H4 (cell line): Measurements from ENCODE around the gene FAM9A. TPM values are rescaled to one million over a fixed set of nuclear protein-coding genes. Genes with fewer than 3 reads are reported as not detected.
A peak's percentile ranks its signal among the peaks of the same experiment; 100 is the strongest.

Source experiments
- DNase-seq: peaks from one replicate; pipeline ENCODE4 v3.0.0-alpha.2; 2015; ENCODE audit warnings: low spot score
- total RNA-seq: library from RNA; depleted of rRNA; stranded (reverse); fragments of >200 nt; shearing (Covaris generic); gene quantifications from 2 replicates; pipeline ENCODE4 v1.2.3, GENCODE V29; 2014; rRNA removed

The FAM9A gene
- total RNA-seq: not detected in 2 replicates

DNA sequence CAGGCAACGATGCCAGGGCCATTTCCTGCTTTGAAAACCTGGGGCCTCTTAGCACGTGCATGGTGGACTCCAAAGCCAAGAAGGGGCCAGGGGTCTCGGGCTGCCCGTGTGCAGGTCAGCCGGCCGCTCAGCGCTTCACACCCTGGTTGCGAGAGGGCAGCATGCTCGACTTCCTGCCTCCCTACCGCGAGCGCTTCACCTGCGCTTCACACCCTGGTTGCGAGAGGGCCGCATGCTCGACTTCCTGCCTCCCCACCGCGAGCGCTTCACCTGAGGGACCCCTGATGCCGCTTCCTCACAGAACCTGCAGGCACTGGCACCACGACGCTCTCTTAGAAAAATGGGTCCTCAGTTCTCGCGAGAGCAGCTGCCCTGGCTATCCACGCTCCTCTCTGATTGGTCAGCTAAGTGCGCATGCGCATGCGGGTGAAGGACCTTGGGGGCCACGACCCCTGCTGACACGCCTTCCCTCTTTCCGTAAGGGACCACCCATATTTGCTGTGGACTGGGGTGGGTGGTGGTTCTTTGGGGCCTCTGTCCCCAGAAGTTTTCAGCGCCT, at the start of gene FAM9A:
FAM9A (minus strand) TSS at position 343 of the 559 bp plus-strand sequence. CDS start 1,212 bp downstream, outside the sequence.
- no peak for DNase-seq

- DNase-seq: no peak
Measured at GRCh38 chrX:8850478-8850877, 49.3 kb upstream of the FAM9A start.

GRCh38 chrX:8849945-8850344, 48.8 kb upstream of the FAM9A start:
- no peak for DNase-seq

DNA sequence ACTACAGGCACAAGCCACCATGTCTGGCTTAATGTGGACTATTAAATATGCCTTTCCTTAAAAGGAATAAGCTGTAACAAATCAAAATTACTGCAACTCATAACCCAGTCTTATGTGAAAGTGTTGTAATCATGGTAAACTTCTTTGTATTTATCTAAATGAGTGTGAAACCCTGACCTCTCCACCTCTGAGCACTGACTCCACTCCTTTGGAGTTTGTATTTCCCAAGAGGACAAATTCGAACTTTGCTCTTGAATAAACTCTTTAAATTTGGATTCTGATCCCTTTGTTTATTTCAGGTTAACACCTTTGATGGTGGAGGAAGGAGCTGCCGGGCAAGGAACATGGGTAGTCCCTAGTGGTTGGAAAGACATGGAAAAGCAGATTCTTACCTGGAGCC, 48.3 kb upstream of the FAM9A start:
- no peak for DNase-seq

DNA sequence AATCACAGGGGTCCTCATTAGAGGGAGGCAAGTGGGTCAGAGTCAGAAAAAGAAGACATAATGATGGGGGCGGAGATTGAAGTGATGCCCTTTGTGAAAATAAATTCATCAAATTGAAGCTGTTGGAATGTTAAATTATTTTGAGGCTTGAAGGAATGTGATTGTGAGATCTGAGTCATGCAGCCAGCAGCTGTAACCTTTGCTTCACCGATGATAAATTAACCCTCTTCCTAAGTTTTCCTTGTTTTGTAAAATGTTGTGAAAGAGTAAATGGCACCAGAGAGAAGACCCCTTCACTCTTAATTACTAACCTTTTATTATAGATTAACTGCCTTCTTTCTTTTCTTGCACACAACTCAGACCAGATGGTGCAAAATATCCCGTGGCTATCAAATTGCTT, 47.7 kb upstream of the FAM9A start:
- DNase-seq: no peak

GRCh38 chrX:8848441-8848840, 47.3 kb upstream of the FAM9A start:
- no peak for DNase-seq

- no peak for DNase-seq
Measured at GRCh38 chrX:8847360-8847759, 46.2 kb upstream of the FAM9A start.

DNA sequence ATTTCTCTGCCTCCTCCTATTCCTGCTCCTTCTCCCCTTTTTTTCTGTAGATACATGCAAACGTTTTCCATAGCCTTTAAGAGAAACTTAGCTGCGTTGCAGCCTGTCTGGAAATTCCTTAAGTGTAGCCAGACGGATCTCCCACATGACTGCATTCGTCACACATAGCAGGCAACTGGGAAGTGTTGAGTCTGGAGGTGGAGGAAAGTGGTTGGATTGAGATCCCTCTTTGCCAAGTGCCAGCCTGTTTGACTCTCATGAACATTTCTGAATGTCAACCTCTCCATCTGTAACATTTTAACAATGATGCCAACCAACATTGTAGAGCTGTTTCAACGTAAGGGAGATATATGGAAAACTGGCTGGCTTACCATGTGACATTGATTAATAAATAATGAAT, 45.1 kb upstream of the FAM9A start:
- DNase-seq: no peak

GRCh38 chrX:8845469-8845868, 44.3 kb upstream of the FAM9A start:
- DNase-seq: no peak

DNA sequence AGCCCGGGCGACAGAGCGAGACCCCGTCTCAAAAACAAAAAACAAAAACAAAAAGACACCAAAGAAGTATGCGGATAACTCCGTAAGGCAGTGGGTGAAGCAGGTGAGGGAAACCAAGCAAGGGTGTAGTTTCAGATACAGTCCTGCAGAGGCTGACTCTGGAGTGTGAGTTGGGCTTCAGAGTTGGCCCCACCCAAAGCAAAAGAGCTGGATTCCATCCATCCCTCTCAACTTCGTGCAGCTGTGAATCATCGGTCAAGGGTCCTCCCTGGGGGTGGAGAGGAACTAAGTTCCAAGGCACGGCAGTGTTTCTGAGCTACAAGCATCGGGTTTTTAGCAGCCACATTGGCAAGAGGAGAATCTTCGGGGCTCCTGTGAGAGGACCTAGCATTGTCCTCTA, 43.9 kb upstream of the FAM9A start:
- DNase-seq: peak; percentile 69

DNA sequence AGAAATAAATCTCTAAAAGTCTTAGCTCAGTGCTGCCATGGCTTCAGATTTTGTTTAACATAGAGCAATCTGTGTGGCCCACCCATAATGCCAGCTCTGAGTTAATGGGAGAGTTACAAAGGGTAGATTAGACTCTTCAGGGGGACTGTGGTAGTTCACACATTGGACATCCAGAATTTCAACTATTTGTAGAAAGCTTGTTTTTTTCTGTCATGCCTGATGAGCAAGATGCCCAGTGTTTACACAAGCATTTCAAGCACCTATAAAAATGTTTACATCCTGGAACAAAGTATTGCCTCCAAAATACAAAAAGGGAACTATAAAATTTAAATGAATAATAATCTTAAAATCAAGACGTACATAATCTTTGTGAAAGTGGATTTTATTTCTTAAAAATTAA, 43.0 kb upstream of the FAM9A start:
- no peak for DNase-seq

DNA sequence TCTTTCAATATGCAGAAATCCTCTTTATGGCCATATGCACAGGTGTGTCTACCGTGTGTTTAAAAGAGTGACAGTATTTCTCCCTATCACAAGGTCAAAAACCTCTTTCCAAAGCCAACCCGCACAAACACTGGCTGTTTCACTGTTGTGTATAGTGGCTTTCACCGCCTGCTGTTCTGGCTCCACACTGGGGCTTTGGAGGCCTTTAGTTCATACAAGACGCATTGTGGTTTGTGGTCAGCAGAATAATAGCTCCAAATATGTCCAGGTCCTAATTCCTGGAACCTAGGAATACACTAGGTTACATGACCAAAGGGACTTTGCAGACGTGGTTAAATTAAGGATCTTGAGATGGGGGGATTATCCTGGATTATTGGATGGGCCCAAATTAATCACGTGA, 40.7 kb upstream of the FAM9A start:
- peak; percentile 70 for DNase-seq

DNA sequence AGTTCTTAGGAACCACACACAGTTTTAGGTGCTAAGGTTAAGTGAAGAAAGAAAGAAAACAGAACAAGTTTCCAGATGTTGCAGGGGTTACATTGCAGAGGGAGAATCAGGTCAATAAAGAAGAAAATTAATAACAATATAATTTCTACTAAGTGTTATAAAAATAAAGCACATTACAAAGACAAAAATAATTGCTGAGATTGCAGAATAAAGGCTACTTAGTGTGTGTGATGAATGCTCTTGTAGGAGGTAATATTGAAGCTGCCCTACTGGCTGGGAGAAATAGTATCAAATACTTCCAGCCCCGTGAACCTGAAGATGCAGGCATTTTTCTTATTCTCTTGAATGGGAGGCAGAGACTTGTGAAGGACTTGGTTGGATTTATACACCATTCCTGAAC, 33.2 kb upstream of the FAM9A start:
- DNase-seq: no peak

DNA sequence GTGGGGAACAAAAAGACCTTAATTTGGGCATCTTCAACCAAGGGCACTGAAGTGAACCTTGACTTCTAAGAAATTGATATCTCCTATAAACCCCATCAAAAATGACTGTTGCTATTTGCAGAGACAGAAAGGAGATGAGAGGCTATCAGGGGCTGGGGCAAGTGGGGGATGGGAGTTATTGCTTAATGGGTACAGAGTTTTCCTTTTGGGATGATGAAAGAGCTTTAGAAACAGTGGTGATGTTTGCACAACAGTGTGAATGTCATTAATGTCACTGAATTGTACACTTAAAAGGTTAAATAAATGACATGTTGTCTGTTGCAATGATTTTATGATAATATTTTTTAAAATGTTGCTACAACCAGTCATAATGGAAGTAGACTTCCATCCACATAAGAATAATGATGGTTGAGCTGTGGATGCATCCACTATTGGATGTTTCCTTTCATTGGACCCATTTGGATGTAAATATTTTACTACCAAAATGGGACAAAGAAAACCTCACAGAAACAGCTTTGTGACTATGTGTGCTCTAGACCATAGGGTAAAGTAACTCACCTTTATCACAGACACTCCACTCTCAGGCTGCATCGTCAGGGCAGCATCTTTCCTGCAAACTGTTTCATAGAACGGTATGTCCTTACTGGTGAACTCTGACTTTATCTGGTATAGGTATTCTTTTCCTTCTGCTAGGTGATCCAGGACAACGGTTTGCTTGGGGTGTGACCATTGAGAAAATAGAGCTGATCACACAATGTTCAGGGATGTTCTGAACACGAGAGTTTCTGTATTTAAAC, 31.6 kb upstream of the FAM9A start:
- DNase-seq: no peak

DNA sequence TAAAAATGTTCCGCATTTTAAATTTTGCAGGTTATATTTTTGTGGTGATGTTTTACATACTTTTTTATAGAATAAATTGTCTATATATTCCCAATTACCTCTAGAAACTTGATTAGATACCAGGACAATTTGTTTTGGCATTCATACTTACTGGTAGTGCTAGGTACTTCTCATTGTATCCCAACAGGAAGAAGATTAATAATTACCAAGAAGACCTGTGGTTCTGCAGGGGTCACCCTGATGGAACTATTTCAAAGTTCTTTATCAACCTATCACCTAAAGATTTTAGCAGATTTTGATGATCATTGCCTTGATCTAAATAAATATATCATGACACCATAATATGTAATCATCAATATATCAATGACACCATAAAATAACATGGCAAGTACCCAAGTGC, 22.5 kb upstream of the FAM9A start:
- DNase-seq: no peak

- no peak for DNase-seq
Measured at GRCh38 chrX:8822002-8822401, 20.8 kb upstream of the FAM9A start.

DNA sequence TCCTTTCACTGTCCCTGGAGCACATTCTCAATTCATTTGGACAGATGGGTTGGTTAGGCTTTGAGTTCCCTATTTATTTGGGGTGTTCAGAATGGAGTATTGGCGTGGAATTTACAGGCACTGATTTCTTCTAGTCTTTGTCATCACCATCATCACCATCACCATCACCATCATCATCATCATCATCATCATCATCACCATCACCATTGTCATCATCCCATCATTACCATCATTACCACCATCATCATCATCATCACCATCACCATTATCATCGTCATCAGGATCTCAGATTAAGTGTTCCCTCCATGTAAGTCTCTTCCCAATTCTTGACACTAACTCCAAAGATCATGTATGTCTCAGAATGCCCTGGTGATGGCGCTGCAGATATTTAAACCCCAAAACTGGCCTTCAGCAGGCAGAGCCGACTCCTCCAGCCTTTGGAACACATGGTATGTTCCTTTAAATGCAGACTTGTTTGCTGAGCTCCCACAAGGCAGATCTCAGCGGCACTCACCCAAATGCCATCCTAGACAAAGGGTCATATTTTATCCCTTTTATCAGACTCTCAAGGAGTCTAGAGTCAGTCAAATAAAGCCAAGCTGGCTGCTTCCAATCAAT, 19.8 kb upstream of the FAM9A start:
- DNase-seq: peak; percentile 28

DNA sequence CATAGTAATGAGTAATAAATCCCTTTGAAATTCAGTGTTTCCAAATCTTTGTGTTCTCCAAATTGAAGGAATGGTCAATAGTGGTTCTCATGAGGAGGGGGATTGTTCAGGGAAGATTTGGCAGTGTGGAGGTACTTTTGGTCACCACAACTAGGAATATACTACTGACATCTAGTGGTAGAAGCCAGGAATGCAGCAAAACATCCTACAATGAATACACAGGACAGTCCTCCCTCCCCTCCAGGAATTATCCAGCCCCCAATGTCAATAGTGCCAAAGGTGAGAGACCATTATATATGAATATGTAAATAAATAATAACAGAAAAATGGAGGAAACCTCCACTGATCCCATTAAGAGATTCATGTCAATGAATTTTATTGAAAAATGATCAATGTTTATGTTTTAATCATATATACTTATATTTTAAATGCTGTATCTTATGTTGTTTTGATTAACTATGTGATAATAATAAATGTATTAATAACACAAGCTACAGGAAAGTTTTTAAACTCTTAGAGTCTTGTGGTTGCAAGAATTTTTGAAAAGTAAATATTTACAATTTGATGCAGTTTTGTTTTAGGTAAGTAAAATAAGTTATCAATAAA, 14.4 kb upstream of the FAM9A start:
- DNase-seq: peak; percentile 41

DNA sequence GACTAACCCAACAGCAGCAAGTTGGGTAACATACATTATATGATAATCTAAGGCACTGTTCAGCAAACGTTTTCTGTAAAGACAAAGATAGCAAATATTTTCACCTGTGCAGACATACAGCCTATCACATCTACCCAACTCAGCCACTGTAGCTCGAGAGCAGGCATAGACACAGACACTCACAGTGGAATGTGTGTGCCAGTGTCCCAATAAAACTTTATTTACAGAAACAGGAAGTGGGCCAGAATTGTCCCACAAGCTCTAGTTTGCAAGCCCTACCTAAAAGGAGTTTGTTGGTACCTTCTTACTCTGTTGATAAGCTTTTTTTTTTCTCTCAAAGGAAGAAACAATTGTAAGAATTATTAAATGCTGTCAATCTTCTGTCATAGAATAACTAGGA, 11.9 kb upstream of the FAM9A start:
- DNase-seq: no peak

GRCh38 chrX:8811611-8812010, 10.4 kb upstream of the FAM9A start:
- DNase-seq: no peak

DNA sequence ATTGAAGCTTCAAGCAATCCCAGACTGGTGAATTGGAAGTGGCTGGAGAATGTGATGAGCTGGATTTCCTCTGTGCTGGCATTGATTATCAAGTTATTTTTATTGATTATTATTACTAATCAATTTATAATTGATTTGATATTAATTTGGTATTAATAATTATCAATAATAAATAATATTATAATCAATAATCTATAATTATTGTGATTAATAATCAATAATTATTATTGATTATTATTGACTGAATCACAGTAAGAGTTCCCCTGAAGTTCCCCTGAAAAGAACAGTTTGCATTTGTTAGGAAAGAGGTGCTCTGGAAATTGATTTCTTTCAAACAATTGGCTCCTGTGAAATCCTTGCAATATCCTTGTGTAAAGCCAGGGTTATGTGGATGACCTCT, 7.5 kb upstream of the FAM9A start:
- DNase-seq: no peak

- no peak for DNase-seq
Measured at GRCh38 chrX:8805974-8806373, 4.8 kb upstream of the FAM9A start.

- no peak for DNase-seq
Measured at GRCh38 chrX:8805046-8805445, 3.9 kb upstream of the FAM9A start.
